Activated CD4-positive, alpha-beta T cell treated with anti-CD3 and anti-CD28 coated beads, Interleukin-10, Interleukin-2, amounts not matched to agents 100 ng/mL and 50 ng/mL, durations not matched to agents 16 hours and 8 hours (primary cell): ENCODE measurements around the gene SLC39A2.
A peak's percentile ranks its signal among the peaks of the same experiment; 100 is the strongest.
"Not testable (repeated sequence)": the region's sequence is repeated elsewhere in the genome, so short reads cannot be mapped to it uniquely, and the experiment has no call there.

Experiments
- DNase-seq: peaks from one replicate; pipeline ENCODE4 v3.0.0-alpha.2; 2020

Gene SLC39A2

DNA sequence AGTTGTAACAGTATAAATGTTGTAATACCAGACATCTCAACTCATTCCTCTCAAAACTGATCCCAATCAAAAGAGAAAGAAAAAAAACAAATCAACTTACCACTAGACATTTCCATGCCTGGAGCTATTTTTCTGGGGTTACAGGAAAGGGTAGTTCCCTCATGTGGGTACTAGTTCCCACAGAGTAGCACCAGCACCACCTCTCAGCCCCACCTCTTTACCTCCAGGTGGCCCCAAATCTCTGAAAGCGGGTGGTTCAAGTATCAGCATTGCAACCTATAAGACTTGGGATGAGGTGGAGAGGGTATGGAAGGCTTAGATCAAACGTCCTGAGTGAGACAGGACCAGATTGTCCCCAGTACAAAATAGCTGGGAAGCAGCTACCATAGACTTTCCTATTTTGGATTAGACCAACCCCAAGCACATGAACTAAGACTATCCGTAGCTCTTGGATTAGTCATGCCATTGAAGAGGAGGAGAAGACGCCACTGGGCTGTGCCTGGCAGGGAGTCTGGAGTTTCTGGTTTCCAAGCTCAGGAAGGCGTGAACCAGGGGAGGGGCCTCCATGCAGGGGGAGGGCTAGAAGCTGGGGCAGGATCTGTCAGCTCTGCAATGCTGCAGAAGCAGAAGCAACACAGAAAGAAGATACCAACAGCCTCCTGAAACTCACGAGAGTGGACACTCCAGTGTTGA is at the start of gene SLC39A2:
Gene SLC39A2, plus strand, starts transcription at position 620 of the 693 bp plus-strand sequence. CDS start 154 bp downstream, outside the sequence.
- DNase-seq, result no peak

DNA sequence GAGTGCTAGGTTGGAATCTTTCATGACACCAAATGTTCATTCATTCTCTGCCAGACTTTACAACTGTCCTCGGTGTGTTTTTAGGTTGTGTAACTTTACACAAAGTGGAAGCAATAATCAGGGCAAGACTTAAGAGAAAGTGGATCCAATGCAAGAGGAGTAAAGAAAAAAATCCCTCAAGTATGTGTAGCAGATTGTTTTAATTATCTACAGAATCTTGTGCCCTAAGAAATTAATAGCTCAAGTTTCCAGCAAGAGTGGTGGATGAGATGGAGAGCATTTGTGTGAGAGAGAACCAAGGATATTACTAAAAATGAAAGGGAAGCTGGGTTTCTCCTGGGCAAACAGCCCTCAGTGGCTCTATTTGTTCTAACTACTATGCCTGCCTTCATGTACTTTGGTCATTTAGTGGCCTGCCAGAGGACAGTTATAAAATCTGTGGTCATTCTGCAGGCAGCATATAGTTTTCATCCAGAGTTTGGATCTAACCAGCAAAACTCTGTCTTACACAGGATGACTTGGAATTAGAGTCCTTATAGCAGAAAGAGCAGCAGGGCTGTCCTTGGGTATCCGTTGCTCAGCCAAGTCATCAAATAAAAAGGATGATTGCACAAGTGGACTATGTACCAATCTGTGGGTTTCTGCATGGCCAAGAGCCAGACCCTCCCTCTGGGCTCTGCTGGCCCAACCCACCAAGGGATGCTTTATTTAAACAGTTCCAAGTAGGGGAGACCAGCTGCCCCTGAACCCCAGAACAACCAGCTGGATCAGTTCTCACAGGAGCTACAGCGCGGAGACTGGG is 44.2 kb upstream of the SLC39A2 start, which contains the start of gene RNASE2:
Gene RNASE2, plus strand, starts transcription at position 752 of the 802 bp plus-strand sequence. CDS start 285 bp downstream, outside the sequence.
- not testable (repeated sequence) for DNase-seq

- not testable (repeated sequence) for DNase-seq
Observed at GRCh38 chr14:20955538-20955873, 43.6 kb upstream of the SLC39A2 start.

- peak; percentile 61 for DNase-seq
Observed at GRCh38 chr14:20956376-20956976, 42.6 kb upstream of the SLC39A2 start.

DNA sequence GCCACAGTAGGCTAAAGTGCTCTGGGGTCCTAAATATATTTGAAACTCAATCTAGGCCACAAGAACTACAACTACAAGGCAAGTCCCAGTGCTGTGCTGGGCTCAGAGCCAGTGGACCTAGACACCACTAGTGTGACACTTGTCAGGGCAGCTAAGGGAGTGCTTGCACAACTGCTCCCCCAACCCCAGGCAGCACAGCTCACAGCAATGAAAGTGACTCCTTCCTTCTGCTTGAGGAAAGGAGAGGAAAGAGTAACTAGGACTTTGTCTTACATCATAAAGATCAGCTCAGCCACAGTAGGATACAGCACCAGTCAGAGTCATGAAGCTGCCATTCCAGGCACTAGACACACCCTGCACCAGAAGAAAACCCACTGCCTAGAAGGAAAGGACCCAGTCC is 40.1 kb upstream of the SLC39A2 start:
- DNase-seq, result not testable (repeated sequence)

DNA sequence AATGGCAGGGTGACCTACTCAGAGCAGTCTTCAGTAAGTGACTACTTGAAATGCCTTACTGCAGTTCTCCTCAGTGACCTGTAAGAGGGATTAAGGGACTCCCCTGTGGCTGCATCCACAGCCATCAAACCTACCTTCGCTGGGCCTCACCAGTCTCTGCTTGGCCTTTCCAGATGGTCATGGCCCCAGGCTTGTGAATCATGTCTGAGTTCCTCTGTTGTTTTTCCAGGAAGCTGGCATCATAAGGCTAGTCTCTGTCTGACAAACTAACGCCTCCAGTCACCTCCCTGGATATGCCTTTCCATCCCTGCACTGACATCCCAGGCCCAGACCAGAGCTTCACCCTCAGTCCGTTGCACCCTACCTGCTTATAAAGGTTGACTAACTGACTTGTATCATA is 29.8 kb upstream of the SLC39A2 start:
- DNase-seq, result no peak

GRCh38 chr14:20970647-20970982 is 28.5 kb upstream of the SLC39A2 start:
- no peak for DNase-seq

- DNase-seq, result peak; percentile 88
Observed at GRCh38 chr14:20970983-20971704, 27.9 kb upstream of the SLC39A2 start.

- DNase-seq, result no peak
Observed at GRCh38 chr14:20971705-20972021, 27.4 kb upstream of the SLC39A2 start.

- no peak for DNase-seq
Observed at GRCh38 chr14:20973501-20973900, 25.6 kb upstream of the SLC39A2 start.

GRCh38 chr14:20976291-20976690 is 22.8 kb upstream of the SLC39A2 start:
- DNase-seq, result no peak

GRCh38 chr14:20978687-20979086 is 20.4 kb upstream of the SLC39A2 start:
- DNase-seq, result no peak

- no peak for DNase-seq
Observed at GRCh38 chr14:20980906-20981305, 18.2 kb upstream of the SLC39A2 start.

- DNase-seq, result no peak
Observed at GRCh38 chr14:20982646-20983369, 16.3 kb upstream of the SLC39A2 start.

GRCh38 chr14:20985650-20986049 is 13.4 kb upstream of the SLC39A2 start:
- DNase-seq, result not testable (repeated sequence)

DNA sequence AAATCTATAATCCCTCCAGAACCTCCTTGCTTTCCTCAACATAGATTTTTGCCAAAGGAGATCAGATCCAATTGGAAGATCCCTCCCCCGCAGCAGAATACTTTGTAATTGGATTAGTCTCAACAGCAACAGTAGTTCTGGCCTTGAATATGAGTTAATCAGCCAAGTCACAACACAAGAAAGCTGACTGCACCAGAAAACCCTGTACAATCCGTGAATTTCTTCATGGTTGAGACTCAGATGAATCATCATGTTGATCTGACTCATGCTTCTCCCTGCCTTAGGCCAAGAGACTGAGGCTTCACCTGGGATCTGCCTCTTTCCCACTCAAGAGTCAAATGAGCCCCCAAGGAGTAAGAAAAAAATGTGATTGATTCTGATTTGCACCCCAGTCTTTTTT is 12.3 kb upstream of the SLC39A2 start:
- peak; percentile 67 for DNase-seq

GRCh38 chr14:20988717-20989470 is 10.2 kb upstream of the SLC39A2 start:
- no peak for DNase-seq

DNA sequence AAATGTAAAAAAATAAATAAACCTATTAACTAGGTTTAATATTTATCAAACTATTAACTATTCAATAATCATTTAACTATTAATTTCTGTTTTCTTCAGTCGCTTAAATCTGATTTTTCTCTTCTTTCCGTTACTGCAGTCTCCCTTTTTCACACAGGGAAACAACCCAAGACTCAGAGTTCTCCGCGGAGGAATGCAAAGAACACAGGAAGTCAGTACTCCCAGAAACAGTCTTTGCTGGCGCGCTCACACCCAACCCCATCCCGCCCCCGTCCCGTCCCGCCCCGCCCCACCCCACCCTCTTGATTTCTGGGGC is 9.7 kb upstream of the SLC39A2 start:
- DNase-seq, result no peak

DNA sequence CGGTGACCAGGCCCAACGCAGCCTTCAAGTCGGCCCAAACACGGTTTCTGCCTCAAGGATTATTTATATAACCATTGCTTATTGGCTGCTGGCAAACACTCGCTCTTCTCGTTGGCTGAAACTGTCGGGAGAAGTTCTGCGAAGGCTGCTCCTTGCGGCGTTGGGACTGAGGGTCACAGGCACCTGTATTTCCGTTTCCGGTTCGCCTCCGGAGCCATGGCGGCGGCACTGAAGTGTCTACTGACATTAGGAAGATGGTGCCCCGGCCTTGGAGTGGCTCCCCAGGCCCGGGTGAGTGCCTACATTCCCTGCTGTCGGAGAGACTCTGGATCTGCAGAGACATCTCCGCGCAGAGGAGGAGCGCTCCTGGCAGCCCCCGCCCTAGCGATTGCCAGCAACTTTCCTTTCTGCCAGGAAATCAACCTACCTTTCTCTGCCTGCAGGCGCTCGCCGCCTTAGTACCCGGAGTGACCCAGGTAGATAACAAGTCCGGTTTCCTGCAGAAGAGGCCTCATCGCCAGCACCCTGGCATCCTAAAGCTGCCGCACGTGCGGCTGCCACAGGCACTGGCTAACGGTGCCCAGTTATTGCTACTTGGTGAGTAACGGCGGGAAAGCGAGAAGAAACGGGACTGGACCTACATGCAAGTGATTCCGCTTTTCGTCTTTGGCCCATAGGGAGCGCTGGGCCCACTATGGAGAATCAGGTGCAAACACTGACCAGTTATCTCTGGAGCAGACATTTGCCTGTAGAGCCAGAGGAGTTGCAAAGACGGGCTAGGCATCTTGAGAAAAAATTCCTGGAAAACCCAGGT is 9.1 kb upstream of the SLC39A2 start, which contains the start of gene METTL17:
Gene METTL17, plus strand, starts transcription at position 194 of the 814 bp plus-strand sequence. Its CDS starts 23 bp downstream, at position 217.
- DNase-seq, result peak; percentile 96

- no peak for DNase-seq
Observed at GRCh38 chr14:20996521-20996920, 2.6 kb upstream of the SLC39A2 start.

GRCh38 chr14:20997115-20997514 is 2.0 kb upstream of the SLC39A2 start:
- DNase-seq, result no peak
